NCI-H2081 treated with DMSO at 0.1 percent for 48 hours (cell line): ENCODE measurements around the gene LSM3.

ENCODE experiments used
- DNase-seq: peaks from one replicate; lab custom pipeline; 2025; lab: John Stamatoyannopoulos, UW

LSM3 gene

DNA sequence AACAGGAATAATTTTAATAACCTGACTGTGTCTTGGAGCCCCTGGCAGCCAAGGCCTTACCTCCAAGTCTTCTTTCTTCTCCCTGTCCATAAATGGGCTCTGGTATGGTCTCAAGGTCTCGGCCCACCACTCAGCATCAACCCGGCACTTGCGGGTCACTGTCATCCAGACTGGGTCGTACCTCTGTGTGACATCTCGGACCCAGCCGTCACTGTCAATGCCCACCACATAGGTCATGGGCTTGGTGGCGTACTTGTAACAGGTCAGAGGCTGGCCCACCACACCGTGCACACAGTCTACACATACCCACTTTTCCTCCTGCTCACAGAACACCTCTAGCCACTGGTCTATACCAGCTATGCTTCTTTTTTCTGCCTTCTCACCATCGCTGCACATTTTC, 20.7 kb upstream of the LSM3 start:
- DNase-seq, result no peak

DNA sequence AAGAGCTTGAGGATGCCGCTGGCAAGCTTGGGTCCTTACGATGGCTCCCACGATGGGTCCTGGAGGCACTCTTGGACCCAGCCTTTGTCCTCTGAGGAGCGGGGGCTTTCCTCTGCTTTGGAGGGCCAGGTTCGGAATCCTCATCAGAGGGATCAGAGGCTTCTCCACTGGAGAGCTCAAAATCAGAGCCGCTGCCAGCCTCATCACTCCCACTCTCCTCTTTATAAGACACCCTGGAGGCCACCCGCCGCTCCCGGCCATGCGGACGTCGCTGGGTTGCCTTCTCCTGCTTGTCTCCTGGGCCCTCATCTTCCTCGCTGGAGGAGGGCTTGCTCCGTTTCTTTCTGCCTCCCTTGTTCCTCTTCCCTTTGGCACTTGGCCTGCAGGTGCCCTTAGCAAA, 20.2 kb upstream of the LSM3 start:
- no peak for DNase-seq

DNA sequence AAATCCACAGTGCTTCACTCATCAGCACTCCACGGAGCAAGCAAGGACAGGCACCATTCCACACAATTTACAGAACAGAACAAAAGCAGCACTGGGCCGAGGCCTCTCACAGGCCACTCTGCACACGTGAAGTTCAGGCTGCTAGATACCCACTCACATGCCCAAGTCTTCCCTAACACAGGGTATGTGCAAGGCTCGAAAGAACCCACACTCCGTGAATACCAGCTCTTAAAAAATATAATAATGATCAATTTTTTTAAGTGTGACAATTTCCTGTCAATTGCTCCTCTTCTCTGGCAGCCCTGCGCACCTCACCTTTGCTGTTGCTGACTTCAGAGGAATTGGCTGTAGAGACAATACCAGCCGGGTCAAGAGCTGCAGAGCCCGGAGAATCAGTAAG, 19.2 kb upstream of the LSM3 start:
- DNase-seq, result no peak

GRCh38 chr3:14161282-14161681, 17.3 kb upstream of the LSM3 start:
- no peak for DNase-seq

- no peak for DNase-seq
Observed at GRCh38 chr3:14162178-14162577, 16.4 kb upstream of the LSM3 start.

DNA sequence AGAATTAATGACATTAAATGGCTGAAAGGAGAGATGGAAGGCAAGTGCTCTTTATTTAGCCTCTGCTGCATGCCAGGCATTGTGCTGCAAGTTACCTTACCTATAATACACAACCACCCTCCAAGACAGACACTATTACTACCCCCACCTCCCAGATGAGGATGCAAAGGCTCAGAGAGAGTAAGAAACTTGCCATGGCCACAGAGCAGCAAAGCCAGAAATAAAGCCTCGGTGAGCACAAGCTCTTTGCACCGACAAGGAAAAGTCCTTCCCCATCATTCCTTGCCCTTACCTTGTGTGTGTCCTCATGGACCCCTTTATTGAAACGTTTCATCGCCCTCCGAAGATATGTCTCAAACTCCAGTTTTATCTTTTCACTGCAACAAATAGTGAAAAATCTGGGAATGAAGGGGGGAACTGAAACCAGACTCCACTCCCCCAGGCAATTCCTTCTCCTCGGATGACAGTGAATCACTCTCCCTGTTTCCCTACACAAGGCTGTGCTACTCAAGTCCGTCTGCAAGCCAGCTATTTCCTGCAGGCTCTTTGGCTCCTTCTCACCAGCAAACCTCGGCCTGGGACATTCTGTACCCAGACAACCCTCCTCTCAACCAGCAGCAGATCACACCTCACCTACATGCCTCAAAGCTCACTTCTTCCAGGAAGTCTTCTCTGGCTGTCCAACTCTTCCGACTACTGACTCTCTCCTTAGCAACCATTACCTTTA, 11.6 kb upstream of the LSM3 start:
- DNase-seq, result no peak

DNA sequence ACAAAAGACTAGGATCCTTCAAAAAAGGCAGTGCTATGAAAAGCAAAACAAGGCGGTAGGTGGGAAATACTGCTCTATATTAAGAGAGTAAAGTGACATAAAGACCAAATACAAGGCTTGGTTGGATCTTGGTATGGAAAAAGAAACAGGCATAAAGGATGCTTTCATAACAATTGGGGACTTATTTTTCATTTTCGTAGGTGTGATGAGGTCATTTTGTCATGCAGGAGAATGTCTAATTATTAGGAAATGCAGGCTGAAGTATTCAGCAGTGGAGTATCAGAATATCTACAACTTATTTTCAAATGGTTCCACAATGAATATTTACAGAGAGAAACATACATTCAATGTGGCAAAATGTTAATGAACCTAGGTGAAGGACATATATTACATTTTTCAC, 9.2 kb upstream of the LSM3 start:
- no peak for DNase-seq

GRCh38 chr3:14169871-14170270, 8.7 kb upstream of the LSM3 start:
- DNase-seq, result no peak

DNA sequence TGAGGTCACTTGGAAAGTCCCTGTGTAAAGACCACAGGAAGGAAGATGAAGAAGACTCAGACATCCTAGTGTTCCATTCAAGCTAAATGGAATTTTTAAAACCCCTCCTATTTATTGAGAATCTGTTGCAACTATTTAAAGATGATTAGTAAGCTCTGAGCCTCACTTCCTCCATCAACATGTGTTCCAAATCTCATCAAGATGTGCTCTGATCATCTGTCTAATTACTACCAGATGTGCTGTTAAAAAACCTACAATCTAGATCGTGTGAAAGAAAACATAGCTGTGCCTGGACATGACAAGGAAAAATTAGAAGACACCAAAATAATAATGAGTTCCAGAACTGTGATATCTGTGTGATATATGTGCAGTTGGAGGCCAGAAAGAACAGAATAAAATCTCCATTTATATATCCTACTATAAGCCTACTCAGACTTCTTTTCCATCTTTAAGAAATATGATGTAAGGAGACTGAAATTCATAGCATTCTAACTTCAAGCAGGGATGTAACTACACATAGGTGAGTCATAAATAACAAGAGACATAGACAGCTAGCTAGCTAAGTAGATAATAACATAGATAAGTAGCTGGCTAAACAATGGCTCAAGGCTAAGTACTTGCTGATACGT, 8.0 kb upstream of the LSM3 start:
- no peak for DNase-seq

- DNase-seq, result no peak
Observed at GRCh38 chr3:14172496-14172895, 6.1 kb upstream of the LSM3 start.

- no peak for DNase-seq
Observed at GRCh38 chr3:14174483-14174882, 4.1 kb upstream of the LSM3 start.

DNA sequence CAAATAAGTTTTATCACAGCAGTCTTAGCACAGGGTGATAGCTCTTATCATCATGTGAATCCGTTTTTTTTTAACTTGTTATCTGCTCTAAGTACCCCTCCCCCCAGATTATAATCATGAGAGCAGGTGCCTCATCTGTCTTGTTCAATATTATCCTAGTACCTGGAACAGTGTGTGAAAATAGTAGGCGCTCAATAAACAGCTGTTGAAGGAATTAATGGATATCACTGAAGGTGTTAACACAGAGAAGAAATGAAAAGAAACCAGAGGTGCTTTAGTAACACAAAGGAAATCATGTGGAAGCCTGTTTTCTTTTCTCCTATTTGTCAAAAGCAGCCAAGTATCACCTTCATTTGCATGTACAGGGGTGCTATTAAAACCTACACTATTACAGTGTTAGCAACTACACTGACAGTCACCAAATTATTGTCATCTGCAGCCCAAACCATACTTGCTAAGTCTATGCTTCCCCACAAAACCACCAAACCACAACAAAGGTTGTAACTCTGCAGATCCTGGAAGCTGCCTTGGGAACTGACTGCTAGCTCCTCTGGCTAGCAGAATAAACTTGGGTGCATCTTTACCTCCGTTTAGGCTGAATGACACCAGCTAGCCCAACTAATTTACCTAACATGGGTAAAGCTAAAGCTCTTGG, 3.1 kb upstream of the LSM3 start:
- no peak for DNase-seq

DNA sequence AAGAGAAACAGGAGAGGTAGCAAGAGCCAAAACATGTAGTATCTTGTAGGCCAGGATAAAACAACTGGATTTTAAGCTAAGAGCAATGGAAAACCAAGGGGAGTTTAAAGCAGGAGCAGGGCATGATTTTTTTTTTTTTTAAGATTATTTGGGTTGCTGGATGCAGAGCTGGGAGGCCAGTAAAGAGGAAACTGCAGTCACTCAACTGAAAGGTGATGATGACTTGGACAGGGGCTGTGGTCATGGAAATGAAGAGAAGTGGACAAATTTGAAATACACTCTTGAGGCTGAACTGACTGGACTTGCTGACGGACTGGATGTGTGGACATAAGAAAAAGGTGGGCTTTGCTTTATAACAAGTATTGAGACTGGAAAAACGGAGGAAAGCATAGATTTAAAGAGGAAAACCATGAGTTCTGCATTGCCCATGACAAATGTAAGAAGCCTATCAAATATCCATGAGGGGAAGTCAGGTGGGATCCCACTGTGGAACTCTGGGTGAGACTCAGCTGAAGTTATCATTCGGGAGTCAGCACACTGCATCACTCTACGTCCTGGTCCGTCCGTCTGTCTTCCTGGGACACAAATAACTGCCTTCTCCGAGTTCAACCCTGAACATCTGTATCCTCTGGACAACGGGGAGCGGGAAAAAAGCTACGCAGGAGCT, 904 bp upstream of the LSM3 start:
- no peak for DNase-seq

GRCh38 chr3:14179114-14179465, 473 bp downstream of the LSM3 start:
- DNase-seq, result no peak

DNA sequence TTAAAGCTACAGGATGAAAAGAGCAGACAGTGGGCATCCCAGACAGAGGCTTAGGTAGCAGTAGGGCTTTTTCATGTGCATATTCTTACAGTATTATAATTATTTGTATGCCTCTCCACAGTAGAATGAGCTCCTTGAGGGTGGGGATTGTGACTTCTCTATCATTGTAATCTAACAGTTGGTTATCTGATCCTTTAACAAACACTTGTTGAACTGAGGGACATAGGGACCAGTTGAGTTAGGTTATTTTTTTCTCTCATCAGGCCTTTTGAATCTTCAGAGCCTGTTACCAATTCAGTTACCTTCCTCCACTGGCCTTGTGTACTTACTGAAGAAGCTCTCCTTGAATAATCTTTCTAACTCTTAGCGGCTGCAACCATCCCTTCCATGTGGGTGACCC, 1.2 kb downstream of the LSM3 start:
- DNase-seq, result no peak

DNA sequence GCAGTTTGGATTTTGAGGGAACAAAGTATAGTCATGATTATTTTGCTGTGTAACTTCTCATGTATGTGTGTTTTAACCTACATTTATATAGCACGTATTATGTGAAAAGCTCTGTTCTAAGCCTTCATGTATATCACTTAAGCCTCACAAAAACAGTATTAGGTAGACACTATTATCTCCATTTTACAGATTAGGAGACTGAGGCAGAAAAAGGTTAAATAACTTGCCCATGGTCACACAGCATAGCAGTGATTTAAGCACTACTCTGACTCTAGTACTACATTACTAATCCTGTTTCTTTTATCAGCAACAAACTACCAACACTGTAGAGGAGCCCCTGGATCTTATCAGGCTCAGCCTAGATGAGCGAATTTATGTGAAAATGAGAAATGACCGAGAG, 2.6 kb downstream of the LSM3 start:
- no peak for DNase-seq

DNA sequence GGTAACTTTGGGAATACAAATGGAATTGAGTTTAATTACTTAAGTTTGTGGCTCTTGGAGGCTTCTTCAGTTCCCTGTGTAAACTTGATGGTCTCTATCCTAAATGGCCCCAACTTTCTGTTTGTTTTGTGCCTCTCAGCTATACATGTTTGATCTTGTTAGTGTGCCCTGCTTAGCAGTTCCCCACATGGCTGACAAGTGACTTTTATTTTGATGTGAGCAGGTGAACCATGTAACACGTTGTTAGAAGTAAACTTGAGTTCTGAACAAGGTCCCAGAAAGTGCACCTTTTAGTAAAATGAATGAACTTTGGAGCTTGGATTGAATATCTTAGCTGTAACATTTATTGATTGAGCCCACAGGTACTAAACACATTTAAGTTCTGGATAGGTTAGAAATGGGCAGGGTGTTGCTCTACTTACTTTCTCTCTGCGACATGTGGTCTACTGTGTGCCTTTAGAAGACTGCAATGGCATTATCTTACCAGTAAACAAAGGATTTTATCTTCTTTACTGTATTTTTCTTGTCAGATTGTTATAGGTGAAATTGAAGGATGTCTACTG, 4.5 kb downstream of the LSM3 start:
- DNase-seq, result no peak

- DNase-seq, result no peak
Observed at GRCh38 chr3:14186854-14187458, 8.3 kb downstream of the LSM3 start.

GRCh38 chr3:14188041-14188754, 9.6 kb downstream of the LSM3 start:
- no peak for DNase-seq

GRCh38 chr3:14194865-14195264, 16.2 kb downstream of the LSM3 start:
- no peak for DNase-seq

DNA sequence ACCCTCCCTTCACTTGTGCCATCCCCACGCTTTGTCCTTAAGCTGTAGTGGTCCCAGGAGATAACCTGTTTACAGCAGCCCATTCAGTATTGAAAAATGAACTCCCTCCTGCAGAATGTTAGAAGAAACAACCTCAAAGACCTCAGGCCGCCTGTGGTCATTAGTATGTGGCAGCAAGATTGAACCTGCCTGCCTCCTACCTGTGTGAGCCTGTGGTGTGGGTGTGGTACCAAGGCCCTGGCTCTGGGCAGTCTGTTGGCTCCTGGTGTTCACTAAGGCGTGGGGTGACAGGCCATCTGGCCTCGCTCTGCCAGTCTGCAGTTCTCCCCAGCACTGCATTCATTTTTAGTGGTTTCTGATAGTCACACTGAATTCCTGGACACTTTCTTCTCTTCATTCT, 21.0 kb downstream of the LSM3 start:
- DNase-seq, result no peak

- DNase-seq, result no peak
Observed at GRCh38 chr3:14200276-14200675, 21.7 kb downstream of the LSM3 start.
